Ramos (cell line): ENCODE data around the gene HOXC11.

Source experiments
- in situ Hi-C: fragments of 300-500 bp; cut with MboI; formaldehyde crosslinking; loops from one replicate; pipeline ENCODE4 v1.14.3; 2022; ENCODE audit warnings: low sequenced_read_pairs; ENCODE audit not compliant: unreplicated experiment

HOXC11 gene

GRCh38 chr12:53982648-53983567 lies 10.0 kb downstream of the HOXC11 start:
- in situ Hi-C loops: loop anchor here (10.0 to 25.0 kb wide), 2 partner anchors 278 to 379 kb away; partner anchors contain the start of gene GPR84

DNA sequence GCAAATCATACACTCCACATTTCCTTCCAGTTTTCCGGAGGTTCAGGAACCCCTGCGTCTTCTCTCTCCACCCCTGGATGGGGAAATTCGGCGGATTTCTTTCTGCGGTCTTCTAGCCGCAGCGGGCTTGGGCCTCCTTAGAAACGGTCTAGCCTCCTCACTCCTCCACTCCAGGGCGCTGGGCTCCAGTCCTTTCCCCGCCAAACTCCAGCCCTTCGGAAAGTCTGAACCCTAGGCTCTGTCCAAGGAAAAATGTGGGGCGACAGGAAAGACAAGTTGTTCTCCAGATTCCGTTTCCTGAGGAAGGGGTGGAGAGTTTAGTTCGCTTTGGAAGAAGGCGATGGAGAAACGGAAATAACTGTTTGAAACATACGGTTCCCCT lies 10.6 kb downstream of the HOXC11 start:
- in situ Hi-C loops: loop anchor here (10.0 to 25.0 kb wide), 2 partner anchors 279 to 379 kb away; partner anchors contain the start of gene GPR84

DNA sequence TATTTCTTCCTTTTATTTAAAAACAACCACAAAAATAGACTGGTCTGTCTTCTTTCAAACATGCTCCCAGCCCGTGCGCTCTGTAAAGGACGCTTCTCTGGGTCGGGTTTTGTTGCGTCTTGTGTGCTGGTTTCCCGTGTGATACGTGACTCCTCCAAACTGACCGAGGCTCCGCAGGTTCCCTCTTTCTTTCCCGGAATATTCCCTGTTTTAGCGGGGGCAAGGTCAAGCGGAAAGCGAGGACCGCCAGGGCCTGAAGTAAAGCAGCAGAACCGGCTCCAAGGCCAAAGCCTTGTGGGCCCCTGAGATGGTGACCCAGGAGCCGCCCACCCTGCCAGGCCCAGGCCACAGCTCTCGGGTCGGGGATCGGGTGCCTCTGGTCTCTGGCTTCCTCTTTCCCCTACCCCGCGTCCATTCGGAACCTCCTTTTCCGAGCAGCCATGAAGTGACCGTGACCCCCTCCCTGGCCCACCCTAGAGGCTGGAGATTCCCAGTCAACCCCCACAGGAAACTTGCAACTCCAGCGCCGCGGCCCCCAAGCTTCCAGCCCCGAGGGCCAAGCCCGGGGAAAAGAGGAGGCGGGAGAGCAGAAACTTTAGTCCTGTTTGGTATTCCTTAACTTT lies 11.1 kb downstream of the HOXC11 start:
- in situ Hi-C loops: loop anchor here (10.0 to 25.0 kb wide), 2 partner anchors 279 to 378 kb away; partner anchors contain the start of gene GPR84

GRCh38 chr12:53984901-53985691 lies 12.2 kb downstream of the HOXC11 start, which contains the start of gene HOXC10:
TSS of gene HOXC10 (plus strand) at chr12:53985146. CDS start at chr12:53985260, 114 bp downstream.
- in situ Hi-C loops: loop anchor here (10.0 to 25.0 kb wide), 2 partner anchors 280 to 377 kb away; partner anchors contain the start of gene GPR84

- in situ Hi-C loops: loop anchor here (10.0 to 25.0 kb wide), 2 partner anchors 281 to 377 kb away; partner anchors contain the start of gene GPR84
Observed at GRCh38 chr12:53985692-53985993, 12.7 kb downstream of the HOXC11 start.

GRCh38 chr12:53985994-53986685 lies 13.2 kb downstream of the HOXC11 start:
- in situ Hi-C loops: loop anchor here (10.0 to 25.0 kb wide), 2 partner anchors 281 to 376 kb away; partner anchors contain the start of gene GPR84

GRCh38 chr12:53986686-53987483 lies 14.0 kb downstream of the HOXC11 start:
- in situ Hi-C loops: loop anchor here (10.0 to 25.0 kb wide), 2 partner anchors 282 to 375 kb away; partner anchors contain the start of gene GPR84

GRCh38 chr12:53987787-53988230 lies 14.9 kb downstream of the HOXC11 start:
- in situ Hi-C loops: loop anchor here (10.0 to 25.0 kb wide), 2 partner anchors 283 to 374 kb away; partner anchors contain the start of gene GPR84

DNA sequence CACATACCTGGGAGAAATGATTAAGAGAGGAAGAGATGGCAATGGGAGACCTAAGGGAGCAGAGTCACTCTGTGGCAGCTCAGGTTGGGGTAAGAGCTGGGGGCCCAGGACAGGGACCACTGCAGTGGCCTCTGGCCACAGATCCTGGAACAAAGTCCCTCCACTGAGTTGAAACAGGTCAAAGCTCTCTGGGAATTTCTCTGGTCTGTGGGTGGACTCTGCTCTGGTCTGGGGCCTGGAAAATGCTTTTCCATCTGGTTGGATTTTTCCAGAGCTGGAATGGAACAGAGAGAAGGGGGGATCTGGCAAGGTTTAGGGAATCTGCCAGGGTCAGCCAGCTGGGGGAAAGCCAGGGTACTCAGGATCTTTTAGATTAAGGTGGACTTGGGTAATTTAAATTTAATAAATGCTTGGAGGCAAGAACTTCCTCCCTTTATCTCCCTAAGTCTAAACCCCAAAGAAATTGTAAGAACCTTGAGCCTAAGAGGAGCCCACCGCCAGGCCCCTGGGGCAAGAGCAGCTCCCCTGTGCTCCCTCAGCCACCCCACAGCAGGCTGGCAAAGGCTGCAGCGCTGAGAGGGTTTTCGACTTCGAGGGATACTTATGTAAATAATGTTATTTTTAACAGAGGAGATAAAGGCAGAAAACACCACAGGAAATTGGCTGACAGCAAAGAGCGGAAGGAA lies 15.8 kb downstream of the HOXC11 start:
- in situ Hi-C loops: loop anchor here (10.0 to 25.0 kb wide), 2 partner anchors 284 to 374 kb away; partner anchors contain the start of gene GPR84

DNA sequence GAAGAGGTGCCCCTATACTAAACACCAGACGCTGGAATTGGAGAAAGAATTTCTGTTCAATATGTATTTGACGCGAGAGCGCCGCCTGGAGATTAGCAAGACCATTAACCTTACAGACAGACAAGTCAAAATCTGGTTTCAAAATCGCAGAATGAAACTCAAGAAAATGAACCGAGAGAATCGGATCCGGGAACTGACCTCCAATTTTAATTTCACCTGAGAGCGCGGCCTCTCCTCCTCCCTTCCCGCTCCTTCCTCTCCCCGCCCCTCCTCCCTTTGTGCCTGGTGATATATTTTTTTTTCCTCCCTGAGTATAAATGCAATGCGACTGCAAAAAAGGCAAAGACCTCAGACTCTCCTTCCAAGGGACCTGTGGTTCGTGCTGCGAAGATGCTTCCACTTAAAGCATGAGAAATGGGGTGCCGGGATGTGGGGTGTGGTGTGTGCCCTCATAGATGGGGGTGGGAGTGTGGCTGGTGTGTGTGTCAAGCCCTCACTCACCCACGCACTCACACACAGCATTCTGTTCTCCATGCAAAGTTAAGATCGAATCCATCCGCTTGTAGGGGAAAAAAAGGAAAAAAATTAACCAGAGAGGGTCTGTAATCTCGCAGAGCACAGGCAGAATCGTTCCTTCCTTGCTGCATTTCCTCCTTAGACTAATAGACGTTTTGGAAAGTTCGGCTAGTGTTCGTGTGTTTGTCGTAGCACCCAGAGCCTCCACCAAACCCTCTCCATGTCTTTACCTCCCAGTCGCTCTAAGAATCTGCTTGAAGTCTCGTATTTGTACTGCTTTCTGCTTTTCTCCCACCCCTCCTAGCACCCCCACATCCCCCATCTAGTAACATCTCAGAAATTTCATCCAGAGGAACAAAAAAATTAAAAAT lies 16.5 kb downstream of the HOXC11 start:
- in situ Hi-C loops: loop anchor here (10.0 to 25.0 kb wide), 3 partner anchors 215 to 373 kb away; partner anchors contain the start of gene GPR84

DNA sequence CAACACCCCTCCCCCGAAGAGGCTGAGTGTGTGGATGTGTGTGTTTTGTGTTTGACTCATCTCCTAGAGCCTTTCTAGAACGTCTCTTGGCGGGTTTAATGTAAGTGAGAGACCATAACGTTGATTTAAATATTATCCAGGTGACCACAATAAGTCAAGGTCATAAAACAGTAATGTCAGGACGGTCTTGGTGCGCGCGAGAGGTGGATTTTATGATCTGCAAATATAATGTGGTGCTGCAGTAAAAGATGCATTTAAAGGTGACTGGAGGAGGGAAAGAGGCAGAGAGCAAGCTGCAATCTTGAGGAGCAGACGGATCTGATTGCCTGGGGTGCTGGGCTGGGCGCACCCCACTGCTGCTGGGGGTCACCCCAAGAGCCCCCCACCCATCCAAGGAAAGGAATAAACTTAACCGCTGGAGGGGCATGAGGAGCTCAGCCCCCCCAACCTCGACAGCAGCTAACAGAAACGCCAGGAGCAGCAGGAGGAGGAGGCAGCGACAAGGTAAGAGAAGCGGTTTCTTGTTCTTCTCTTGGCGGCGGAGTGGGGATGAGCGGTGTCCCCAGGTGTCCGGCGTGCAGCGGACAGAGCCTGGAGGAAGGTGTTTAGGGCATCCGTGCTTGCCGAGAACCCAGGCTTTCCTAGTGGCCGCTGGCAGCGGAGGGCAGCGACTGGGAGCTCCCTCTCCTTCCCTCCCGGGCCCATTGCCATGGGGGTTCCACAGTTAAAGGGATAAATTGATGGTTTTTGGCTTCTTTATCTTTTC lies 17.6 kb downstream of the HOXC11 start:
- in situ Hi-C loops: loop anchor here (10.0 to 25.0 kb wide), 2 partner anchors 214 to 372 kb away; partner anchors contain the start of gene GPR84

GRCh38 chr12:53991077-53991460 lies 18.1 kb downstream of the HOXC11 start:
- in situ Hi-C loops: loop anchor here (10.0 to 25.0 kb wide), 2 partner anchors 214 to 371 kb away; partner anchors contain the start of gene GPR84

DNA sequence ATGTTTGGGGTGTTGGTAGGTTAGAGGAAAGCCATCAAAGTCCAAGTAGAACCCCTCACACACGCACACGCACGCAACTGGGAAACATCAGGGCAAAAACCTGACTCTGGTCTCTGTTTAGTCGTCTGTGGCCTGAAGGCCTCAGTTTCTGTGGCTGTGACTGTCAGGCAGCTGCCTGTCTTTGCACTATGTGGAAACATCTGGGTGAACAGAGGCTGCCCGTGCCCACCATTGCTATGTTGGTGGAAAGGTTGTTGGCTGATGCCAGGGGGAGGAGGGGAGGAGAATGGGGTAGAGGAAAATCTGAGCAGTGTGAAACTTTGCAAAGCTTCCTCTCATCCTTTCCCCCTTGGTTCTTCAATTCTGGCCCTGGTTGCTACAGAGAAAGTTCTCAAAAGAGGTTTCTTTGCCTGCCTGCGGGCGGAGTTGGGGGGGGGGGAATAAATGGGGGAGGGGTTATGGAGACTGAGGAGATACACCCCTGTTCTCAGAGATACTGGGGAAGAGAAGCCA lies 19.5 kb downstream of the HOXC11 start:
- in situ Hi-C loops: loop anchor here (10.0 to 25.0 kb wide), 2 partner anchors 212 to 370 kb away; partner anchors contain the start of gene GPR84

DNA sequence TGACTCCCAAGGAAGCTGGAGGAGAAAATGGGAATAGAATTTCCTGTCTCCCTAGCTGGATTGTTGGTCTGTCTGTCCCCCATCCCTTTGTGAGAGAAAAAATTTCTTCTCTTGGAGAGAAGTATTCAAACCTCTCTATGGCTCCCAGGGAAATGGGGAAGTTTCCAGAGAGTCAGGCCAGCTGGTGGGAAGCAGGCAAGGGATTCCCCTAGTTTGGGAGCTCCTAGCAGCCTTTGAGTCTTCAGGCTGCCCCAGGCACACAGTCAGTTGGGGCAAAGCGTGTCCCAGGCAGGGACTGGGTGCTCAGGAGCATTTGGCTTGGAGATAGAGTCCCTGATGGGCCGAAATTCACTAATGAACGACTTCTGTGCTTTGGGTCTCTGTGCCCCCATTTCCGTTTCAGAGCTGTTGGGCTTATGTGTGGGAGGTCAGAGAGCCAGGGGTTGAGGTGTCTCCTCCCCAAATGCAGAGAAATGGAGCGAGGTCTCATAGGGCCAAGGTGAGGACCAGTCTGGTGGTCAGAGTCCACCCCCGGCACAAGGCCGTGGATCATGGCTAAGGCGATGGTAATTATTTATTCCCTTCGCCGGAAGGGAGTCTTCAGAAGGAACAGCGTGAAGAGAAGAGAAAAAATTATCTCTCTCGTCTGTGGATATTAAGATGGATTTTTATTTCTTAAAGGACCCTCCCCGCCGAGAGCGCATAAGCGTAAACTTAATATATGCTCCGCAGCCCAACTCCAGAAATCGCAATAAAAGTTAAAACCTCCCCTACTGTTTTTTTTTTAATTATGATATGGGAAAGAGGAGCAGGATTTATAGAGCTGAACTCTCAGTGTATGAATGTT lies 20.5 kb downstream of the HOXC11 start:
- in situ Hi-C loops: loop anchor here (10.0 to 25.0 kb wide), 2 partner anchors 211 to 369 kb away; partner anchors contain the start of gene GPR84

DNA sequence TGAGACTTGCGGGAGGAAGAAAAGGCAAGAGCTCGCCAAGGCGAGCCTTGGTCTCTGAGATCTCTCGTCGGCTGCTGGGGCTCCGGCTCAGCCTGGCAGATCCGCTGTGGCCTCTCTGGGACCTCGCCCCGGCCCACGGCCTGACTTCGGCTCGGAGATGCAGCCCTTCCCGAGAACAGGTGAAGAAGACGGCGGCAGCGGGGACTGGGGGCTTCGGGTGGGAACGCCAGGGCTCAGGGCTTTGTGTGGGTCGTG lies 21.0 kb downstream of the HOXC11 start:
- in situ Hi-C loops: loop anchor here (10.0 to 25.0 kb wide), 2 partner anchors 211 to 368 kb away; partner anchors contain the start of gene GPR84
